NCI-H2081 (cell line): ENCODE data around the gene CACHD1.
"Not testable (repeated sequence)": the region's sequence is repeated elsewhere in the genome, so short reads cannot be mapped to it uniquely, and the experiment has no call there.

Source experiments
- DNase-seq, 2 experiments: peaks; one replicate each; lab custom pipeline; 2025; lab: John Stamatoyannopoulos, UW

CACHD1 gene

GRCh38 chr1:64497088-64497883 is 27.4 kb downstream of the CACHD1 start:
- DNase-seq = no peak

GRCh38 chr1:64498325-64498724 is 28.4 kb downstream of the CACHD1 start:
- DNase-seq = no peak

GRCh38 chr1:64499011-64499410 is 29.1 kb downstream of the CACHD1 start:
- no peak for DNase-seq

GRCh38 chr1:64499966-64500365 is 30.0 kb downstream of the CACHD1 start:
- DNase-seq = no peak

- DNase-seq = no peak
Observed at GRCh38 chr1:64502083-64502482, 32.2 kb downstream of the CACHD1 start.

GRCh38 chr1:64502931-64503330 is 33.0 kb downstream of the CACHD1 start:
- no peak for DNase-seq

GRCh38 chr1:64505232-64505943 is 35.5 kb downstream of the CACHD1 start:
- DNase-seq = no peak

GRCh38 chr1:64505944-64506655 is 36.2 kb downstream of the CACHD1 start:
- DNase-seq = peak; percentile 76 to 91

- no peak for DNase-seq
Observed at GRCh38 chr1:64508629-64509028, 38.7 kb downstream of the CACHD1 start.

GRCh38 chr1:64511044-64511443 is 41.1 kb downstream of the CACHD1 start:
- no peak for DNase-seq

GRCh38 chr1:64512206-64512605 is 42.3 kb downstream of the CACHD1 start:
- DNase-seq = not testable (repeated sequence)

GRCh38 chr1:64513545-64513944 is 43.6 kb downstream of the CACHD1 start:
- DNase-seq = no peak

- no peak for DNase-seq
Observed at GRCh38 chr1:64514197-64514765, 44.4 kb downstream of the CACHD1 start.

GRCh38 chr1:64515427-64515826 is 45.5 kb downstream of the CACHD1 start:
- DNase-seq = peak in 1 of 2 experiments; percentile 24

GRCh38 chr1:64516301-64516700 is 46.4 kb downstream of the CACHD1 start:
- no peak for DNase-seq

- DNase-seq = no peak
Observed at GRCh38 chr1:64516803-64517568, 47.1 kb downstream of the CACHD1 start.

- no peak for DNase-seq
Observed at GRCh38 chr1:64517640-64518039, 47.7 kb downstream of the CACHD1 start.

GRCh38 chr1:64518692-64519481 is 49.0 kb downstream of the CACHD1 start:
- no peak for DNase-seq

GRCh38 chr1:64519901-64520300 is 50.0 kb downstream of the CACHD1 start:
- DNase-seq = no peak

GRCh38 chr1:64522740-64523139 is 52.8 kb downstream of the CACHD1 start:
- DNase-seq = no peak
